HUDEP-2 (cell line): ENCODE data around the gene PLXNA2.

Experiments
- DNase-seq, 76 experiments: peaks; one replicate each; lab custom pipeline; 2025; ENCODE audit not compliant: unreplicated experiment in 76 of 76; lab: John Stamatoyannopoulos, UW

The PLXNA2 gene

GRCh38 chr1:208207388-208208131 is 36.6 kb downstream of the PLXNA2 start:
- no peak for DNase-seq

- no peak for DNase-seq
Observed at GRCh38 chr1:208206092-208206698, 38.0 kb downstream of the PLXNA2 start.

GRCh38 chr1:208205216-208206013 is 38.8 kb downstream of the PLXNA2 start:
- no peak for DNase-seq

GRCh38 chr1:208204779-208205178 is 39.4 kb downstream of the PLXNA2 start:
- DNase-seq, result no peak

GRCh38 chr1:208203848-208204609 is 40.2 kb downstream of the PLXNA2 start:
- DNase-seq, result no peak

- DNase-seq, result no peak
Observed at GRCh38 chr1:208203127-208203847, 40.9 kb downstream of the PLXNA2 start.

GRCh38 chr1:208202333-208202995 is 41.7 kb downstream of the PLXNA2 start:
- no peak for DNase-seq

GRCh38 chr1:208201229-208201628 is 43.0 kb downstream of the PLXNA2 start:
- DNase-seq, result no peak

GRCh38 chr1:208200116-208200515 is 44.1 kb downstream of the PLXNA2 start:
- DNase-seq, result no peak

GRCh38 chr1:208198236-208198635 is 45.9 kb downstream of the PLXNA2 start:
- no peak for DNase-seq

GRCh38 chr1:208194944-208195343 is 49.2 kb downstream of the PLXNA2 start:
- no peak for DNase-seq

GRCh38 chr1:208192995-208193394 is 51.2 kb downstream of the PLXNA2 start:
- no peak for DNase-seq

- DNase-seq, result no peak
Observed at GRCh38 chr1:208190784-208191183, 53.4 kb downstream of the PLXNA2 start.

- DNase-seq, result no peak
Observed at GRCh38 chr1:208189716-208190115, 54.5 kb downstream of the PLXNA2 start.

- DNase-seq, result no peak
Observed at GRCh38 chr1:208189183-208189582, 55.0 kb downstream of the PLXNA2 start.

- no peak for DNase-seq
Observed at GRCh38 chr1:208188607-208189006, 55.6 kb downstream of the PLXNA2 start.

- no peak for DNase-seq
Observed at GRCh38 chr1:208187499-208188041, 56.6 kb downstream of the PLXNA2 start.

- DNase-seq, result no peak
Observed at GRCh38 chr1:208185801-208186231, 58.4 kb downstream of the PLXNA2 start.

- no peak for DNase-seq
Observed at GRCh38 chr1:208184966-208185654, 59.1 kb downstream of the PLXNA2 start.
